ENCODE results near the gene CSKMT. TPM values are rescaled to one million over a fixed set of nuclear protein-coding genes. Genes with fewer than 3 reads are reported as not detected.

The CSKMT gene
- total and polyA plus RNA-seq, 11 donors, result 0.38 to 8.7 (median 4.4) TPM

DNA sequence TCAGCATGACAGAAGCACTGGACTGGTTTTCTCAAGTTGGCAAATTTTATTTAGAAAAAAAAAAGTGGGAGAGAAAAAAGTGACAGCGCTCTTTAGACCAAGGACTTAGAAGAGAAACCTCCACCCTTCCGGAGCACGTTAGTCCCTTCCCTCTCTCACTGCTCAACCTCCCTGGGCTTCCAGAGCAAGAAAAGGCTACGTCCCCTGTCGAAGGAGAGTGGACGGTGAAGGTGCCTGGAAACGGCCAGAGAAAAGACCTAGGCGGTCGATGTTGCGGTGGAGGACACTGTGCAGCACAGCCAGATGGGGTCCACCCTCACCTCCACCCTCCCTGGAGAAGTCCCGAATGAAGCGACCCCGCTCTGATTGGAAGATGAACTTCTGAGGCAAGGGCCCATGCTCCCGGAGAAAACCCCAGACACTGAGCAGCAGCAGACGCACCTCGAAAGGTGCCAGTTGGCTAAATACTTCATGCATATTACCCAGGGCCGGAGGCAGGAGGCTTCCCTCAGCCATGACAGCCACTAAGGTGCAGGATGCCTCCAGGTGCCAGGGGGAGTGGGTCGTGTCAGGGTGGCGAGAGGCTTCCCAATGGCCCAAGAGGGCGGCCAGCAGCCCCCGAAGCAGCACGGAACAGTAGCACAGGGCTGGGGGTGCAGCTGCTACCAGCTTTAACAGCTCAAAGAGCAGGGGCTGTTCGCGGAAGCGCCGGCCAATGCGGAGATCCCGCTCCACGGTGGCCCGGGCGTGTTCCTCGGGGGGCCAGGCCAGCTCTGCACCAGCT lies 18.1 kb upstream of the CSKMT start:
- Histone ChIP-seq H3K27ac (peak overlapping the region in 6 of 12 donors; percentile 3 to 98 (median 78)), H3K4me3 (peak overlapping the region in 9 of 12 donors; percentile 71 to 100 (median 89)), H3K4me1 (peaks cover 0 to 40% (median 28%) of the 10 kb centered on the region in 12 donors), H3K27me3 (no peaks in the 10 kb centered on the region), H3K36me3 (peaks cover 0 to 53% (median 47%) of the 10 kb centered on the region in 9 donors), H3K9me3 (no peaks in the 10 kb centered on the region)
- ATAC-seq (peak; percentile 1 to 4 (median 2)), DNase-seq (peak in 1 of 5 donors; percentile 56)
- TF ChIP-seq, protein P1, sequence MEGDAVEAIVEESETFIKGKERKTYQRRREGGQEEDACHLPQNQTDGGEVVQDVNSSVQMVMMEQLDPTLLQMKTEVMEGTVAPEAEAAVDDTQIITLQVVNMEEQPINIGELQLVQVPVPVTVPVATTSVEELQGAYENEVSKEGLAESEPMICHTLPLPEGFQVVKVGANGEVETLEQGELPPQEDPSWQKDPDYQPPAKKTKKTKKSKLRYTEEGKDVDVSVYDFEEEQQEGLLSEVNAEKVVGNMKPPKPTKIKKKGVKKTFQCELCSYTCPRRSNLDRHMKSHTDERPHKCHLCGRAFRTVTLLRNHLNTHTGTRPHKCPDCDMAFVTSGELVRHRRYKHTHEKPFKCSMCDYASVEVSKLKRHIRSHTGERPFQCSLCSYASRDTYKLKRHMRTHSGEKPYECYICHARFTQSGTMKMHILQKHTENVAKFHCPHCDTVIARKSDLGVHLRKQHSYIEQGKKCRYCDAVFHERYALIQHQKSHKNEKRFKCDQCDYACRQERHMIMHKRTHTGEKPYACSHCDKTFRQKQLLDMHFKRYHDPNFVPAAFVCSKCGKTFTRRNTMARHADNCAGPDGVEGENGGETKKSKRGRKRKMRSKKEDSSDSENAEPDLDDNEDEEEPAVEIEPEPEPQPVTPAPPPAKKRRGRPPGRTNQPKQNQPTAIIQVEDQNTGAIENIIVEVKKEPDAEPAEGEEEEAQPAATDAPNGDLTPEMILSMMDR (IDR thresholded peaks at IDR 0.05), result no peak
- TF ChIP-seq POLR2A (IDR thresholded peaks at IDR 0.05), result no peak
- WGBS, 4 donors, result 45 to 64% (median 55%) methylated on average over 20 to 32 of the region's 32 CpGs
- intact Hi-C loops (cut with DNase I), result loop anchor here in 5 of 10 donors (1.0 to 5.0 kb wide), 3 partner anchors 18 to 35 kb away; partner anchors contain the start of genes EML3 (in 3 of the 5), ROM1 (in 3 of the 5), C11orf98 (in 1 of the 5) and CSKMT (in 1 of the 5)

- TF ChIP-seq, protein P1 (IDR thresholded peaks at IDR 0.05), result no peak
- no peak for TF ChIP-seq POLR2A (IDR thresholded peaks at IDR 0.05)
- H3K4me1 ChIP-seq, result peaks cover 0 to 45% (median 33%) of the 10 kb centered on the region in 12 donors
- peaks cover 0 to 47% (median 42%) of the 10 kb centered on the region in 9 donors for H3K36me3 ChIP-seq
- no peak overlapping the region for H3K27ac ChIP-seq
- DNase-seq (peak in 1 of 5 donors; percentile 31), ATAC-seq (no peak)
- no peaks in the 10 kb centered on the region for H3K27me3 ChIP-seq
- 86 to 93% (median 89%) methylated on average over 4 to 6 of the region's 6 CpGs for WGBS, 4 donors
- intact Hi-C loops (cut with DNase I), result loop anchor here in 4 of 10 donors (2.0 to 5.0 kb wide), 2 partner anchors 17 to 35 kb away; partner anchors contain the start of genes EML3 (in 3 of the 4), ROM1 (in 3 of the 4), C11orf98 (in 1 of the 4) and CSKMT (in 1 of the 4)
- H3K9me3 ChIP-seq, result no peaks in the 10 kb centered on the region
- no peak overlapping the region for H3K4me3 ChIP-seq
These were observed 17.5 kb upstream of the CSKMT start for GRCh38 chr11:62647609-62648005.

GRCh38 chr11:62648185-62648966 lies 16.7 kb upstream of the CSKMT start:
- Histone ChIP-seq H3K27ac (no peak overlapping the region), H3K4me1 (peaks cover 0 to 45% (median 34%) of the 10 kb centered on the region in 12 donors), H3K27me3 (no peaks in the 10 kb centered on the region), H3K9me3 (no peaks in the 10 kb centered on the region), H3K4me3 (no peak overlapping the region), H3K36me3 (peaks cover 0 to 40% (median 34%) of the 10 kb centered on the region in 9 donors)
- WGBS, 4 donors, result 91 to 93% (median 92%) methylated on average over 20 to 24 of the region's 24 CpGs
- peak in 1 of 5 donors; percentile 29 for DNase-seq
- ATAC-seq, result no peak
- TF ChIP-seq, protein P1 (IDR thresholded peaks at IDR 0.05), result no peak
- no peak for TF ChIP-seq POLR2A (IDR thresholded peaks at IDR 0.05)
- intact Hi-C loops (cut with DNase I), result loop anchor here in 3 of 10 donors (5.0 kb wide), 1 partner anchor 36 kb away; the partner anchor contains the start of genes EML3 (in 3 of the 3) and ROM1 (in 3 of the 3)
